Stimulated activated CD4-positive, alpha-beta T cell treated with anti-CD3 and anti-CD28 coated beads, Interleukin-12 subunit alpha, Interleukin-12 subunit beta, amount 100 ng/mL, for 48 hours (primary cell): ENCODE data around the gene GBX2.

Experiments used
- DNase-seq, 3 donors: peaks; one replicate each; pipeline ENCODE4 v3.0.0-alpha.2; 2020; ENCODE audit warnings: low read depth in 2 of 3, low spot score in 1 of 3

Gene GBX2

DNA sequence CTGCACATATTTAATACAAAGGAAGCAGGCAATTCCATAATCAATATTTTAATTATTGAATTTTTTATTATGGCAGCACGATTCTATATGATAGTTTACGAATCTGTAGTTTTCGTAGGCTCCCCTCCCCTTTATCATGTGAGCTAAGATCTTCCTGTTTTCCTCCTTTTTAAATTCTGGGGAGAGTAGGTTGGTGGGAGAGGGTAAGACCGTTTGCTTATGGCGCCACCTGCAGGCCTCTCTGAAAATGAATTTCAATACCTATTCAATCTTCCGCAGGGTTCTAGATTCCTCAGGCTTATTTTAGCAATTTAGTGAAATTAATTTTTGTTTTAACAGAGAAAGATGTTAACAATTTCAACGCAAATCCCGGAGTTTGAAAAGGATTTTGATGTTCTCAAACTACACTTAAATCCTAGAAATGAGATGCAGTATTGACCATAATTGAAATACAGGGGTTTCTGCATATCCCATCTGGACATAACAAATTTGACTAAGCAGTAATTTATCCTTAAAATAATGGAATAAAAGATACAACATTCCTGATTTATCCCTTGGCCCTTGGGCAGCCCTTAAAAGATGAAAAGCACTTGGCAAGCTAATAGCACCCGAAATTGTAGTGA, 12.8 kb upstream of the GBX2 start:
- DNase-seq: no peak

GRCh38 chr2:236180076-236180816, 12.1 kb upstream of the GBX2 start:
- DNase-seq: no peak

- no peak for DNase-seq
Observed at GRCh38 chr2:236179236-236180075, 11.3 kb upstream of the GBX2 start.

DNA sequence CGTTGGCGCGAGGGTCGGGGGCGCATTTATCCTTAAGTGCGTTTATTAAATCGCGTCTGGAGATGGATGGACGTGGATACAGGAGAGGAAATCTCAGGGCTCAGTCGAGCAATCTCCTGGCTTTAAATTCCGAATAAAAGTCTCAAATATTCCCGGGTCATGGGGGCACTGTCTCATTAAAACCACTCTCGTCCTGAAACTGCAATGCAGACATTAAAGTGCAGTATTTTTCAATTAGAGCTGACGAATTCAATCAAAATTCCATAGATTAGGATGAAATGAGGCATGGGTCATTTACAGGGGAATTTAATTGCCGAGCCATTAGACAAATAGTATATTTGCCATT, 10.7 kb upstream of the GBX2 start:
- no peak for DNase-seq

GRCh38 chr2:236177967-236178889, 10.0 kb upstream of the GBX2 start:
- peak in 1 of 3 donors; percentile 36 for DNase-seq

GRCh38 chr2:236177604-236177966, 9.4 kb upstream of the GBX2 start:
- DNase-seq: peak in 1 of 3 donors; percentile 30

DNA sequence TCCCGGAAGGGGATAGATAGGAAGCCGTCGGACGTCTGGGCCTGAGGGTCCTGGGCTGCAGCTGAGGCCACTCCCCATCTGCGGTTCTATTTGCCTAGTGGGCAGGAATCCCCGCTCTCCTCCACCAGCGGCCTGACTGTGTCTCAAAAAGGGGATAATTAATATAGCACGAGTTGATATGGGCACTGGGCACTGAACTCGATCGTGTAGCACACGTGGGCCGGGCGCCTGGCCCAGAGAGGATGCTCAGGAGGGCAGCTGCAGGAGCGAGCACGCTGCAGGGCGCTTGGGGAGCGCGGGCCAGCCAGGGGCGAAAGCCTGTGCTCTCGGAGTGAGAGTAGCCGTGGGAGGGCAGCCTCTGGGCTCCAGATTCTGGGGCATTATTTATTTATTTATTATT, 8.8 kb upstream of the GBX2 start:
- no peak for DNase-seq

DNA sequence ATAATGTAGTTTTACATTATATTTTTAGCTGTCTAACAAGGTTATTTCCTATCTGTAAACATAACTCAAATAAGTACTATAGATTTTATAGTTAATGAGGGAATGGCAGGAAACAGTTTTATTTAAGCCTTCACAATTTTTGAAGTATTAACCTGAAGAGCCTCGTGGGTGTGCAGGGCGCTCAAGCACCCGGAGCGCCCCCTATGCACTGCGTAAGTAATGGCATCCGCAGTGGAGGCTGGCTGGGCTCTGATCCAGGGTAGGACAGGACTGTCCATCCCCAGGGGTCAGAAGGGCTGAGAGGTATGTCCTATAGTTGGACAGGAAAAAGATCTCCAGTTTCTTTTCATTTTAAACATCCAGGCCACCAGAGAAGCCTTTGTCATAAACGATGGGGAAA, 8.2 kb upstream of the GBX2 start:
- DNase-seq: no peak

DNA sequence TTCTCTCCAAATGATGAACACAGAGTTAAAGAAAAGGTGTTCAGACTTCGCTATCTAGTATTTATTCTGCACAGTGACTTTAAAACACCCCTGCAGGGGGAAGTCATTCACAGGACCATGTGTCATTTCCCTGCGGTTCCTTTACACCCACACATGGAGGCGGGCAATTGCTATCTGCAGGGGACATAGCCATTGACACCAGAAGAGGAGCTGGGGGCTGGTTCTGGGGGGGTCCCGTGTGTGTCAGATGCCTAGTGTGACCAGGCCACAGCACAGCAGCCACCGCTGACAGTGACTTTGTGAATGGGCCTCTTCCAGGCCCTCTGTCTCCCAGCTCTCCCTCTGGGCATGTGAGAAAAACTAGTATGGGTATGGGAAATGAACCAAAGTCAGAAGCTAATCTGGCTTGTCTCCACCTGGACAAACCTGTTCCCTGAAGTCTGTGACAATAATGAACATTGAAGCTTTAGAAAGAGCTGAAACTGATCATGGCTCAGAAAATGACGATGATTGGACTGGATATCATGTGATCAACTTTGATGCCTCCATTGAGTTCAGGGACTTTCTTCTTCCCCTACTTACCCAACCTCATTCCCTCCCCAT, 7.5 kb upstream of the GBX2 start:
- no peak for DNase-seq

GRCh38 chr2:236173729-236174607, 5.8 kb upstream of the GBX2 start:
- no peak for DNase-seq

GRCh38 chr2:236173036-236173728, 5.0 kb upstream of the GBX2 start:
- DNase-seq: no peak

DNA sequence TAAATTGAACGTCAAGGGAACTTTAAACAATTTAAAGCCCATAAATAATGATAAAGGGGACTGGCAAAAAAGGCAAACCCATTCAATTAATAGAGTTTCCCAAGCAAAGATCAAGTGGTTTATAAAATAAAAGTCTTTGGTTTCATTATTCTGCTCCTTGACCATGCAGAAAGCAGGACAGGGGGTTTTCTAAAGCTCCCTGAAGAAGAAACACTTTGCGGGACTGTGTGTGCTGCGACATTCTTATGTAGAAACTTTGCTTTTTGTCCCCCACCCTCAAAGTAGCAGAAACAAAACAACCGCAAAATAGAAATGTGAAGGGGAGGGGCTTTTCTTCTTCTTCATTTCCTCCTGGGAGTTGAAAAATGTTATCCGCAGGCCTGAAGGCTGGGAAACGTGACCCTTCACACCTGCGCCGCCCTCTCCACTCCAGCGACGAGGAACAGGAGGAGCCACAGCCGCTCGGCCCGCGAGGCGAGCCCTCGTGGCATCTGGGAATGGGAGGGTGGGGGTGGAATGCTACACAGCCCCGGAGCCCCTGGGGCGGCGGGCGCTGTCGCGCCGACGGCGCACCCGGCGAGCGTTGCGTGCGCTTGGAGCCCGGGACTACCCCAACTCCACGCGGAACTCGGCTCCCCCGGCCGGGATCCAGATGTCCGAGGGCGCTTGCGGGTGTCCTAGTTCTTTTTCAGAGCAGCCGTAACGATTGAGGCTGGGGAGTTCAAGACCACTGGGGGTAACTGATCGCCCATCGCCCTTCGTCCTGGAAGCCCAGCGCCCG, 4.3 kb upstream of the GBX2 start:
- DNase-seq: no peak

- DNase-seq: no peak
Observed at GRCh38 chr2:236171680-236172254, 3.6 kb upstream of the GBX2 start.

DNA sequence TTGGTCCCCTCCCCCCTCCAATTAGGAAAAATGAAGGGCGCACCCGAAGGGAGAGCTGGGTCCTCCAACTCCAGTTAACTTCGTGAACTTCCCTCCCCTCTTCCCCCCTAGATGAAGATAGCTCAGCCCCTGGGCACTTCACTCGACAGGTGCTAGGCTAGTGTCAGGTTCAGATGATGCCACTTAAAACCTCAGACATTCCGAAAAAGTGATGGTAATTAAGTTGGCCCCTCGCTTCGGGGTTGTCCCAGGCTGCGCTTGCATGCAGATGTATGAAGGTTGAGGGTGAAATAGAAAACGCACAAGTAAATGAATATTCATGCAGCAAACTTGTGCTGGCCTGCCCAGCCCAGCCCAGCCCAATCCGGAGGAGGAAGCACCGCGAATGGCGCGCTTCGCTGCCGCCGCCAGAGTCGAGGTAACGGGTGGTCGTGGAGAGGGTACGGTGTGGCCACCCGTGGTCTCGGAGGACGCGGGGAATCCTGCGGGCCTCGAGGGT, 3.0 kb upstream of the GBX2 start:
- DNase-seq: no peak

GRCh38 chr2:236170590-236171165, 2.5 kb upstream of the GBX2 start:
- no peak for DNase-seq

DNA sequence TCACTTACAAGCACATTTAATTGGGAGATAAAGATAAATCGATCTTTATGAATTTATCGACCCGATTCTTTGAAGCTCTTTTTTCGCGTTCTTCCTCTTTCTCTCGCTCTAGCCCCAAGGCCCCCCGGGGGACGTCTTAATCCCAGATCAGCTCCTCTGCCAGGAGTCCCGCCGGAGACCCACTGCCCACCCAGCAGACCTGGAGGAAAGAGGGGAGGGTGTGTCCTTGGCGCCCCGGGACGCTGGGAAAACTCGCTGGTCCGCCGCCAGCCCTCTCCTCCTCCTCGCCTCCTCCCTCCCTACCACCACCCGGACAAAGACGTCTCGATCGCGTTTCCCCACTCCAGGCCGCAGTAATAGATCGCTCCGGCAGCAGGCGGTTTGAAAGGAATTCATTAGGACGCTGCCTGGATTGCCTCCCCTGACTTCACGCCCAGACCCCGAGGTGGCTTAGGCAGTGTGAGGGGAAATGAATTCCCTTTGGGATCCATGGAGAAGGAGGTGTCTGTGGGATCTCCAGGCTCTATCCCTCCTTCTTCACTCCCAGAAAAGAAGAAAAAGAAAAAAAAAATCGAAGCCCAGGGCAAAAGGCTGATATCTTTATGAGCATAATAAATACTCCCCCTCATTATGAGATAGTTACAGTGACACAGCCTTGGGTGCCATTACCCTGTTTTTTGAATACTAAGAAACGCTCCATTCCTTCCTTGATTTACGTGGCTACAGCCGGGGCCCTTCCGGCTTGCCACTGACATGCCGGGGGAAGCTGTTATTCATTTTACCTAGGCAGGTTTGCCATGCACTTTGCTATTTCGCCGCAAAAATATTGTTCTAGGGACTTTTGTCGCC, 1.8 kb upstream of the GBX2 start:
- no peak for DNase-seq
